SKM-1 (cell line): ENCODE measurements around the gene BBS9.
"Not testable (repeated sequence)": the region's sequence is repeated elsewhere in the genome, so short reads cannot be mapped to it uniquely, and the experiment has no call there.

Experiments used
- DNase-seq: peaks from one replicate; lab custom pipeline; 2025; ENCODE audit not compliant: unreplicated experiment; lab: John Stamatoyannopoulos, UW

Gene BBS9

DNA sequence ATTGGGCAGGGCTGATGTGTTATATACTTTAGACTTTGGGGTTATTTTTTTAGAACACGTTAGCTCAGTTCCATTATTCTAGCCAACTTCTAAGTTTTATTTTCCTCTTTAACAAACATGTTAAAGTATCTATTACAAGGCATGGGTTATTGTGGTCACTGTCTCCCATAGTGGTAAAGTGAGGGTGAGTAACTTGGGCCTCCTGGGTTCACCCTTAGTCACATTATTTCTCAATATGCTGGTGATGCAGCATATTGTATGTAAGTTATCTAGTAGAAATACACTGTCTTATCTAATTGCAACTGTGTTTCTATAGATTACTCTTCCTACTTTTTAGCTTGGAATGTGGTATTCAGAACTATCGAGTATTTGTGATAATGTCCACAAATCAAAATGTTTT is 65.9 kb downstream of the BBS9 start:
- no peak for DNase-seq

DNA sequence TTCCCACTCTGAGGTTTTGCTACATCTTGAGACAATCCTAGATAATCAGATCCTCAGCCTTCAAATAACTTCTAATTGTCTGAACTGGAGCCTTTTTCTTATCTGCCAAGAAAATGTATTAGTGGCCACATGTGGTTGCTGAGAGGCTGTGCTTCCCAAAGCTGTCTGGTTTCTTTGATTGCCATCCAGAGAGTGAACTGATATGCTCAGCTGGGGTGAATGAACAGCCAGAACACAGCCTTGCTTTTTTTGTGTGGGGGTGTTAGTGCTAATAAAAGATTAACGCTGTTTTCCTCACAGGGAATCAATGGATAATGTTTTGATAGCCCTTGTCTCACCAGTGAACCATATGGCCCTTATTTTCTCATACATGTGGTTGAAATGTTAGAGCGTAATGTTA is 66.9 kb downstream of the BBS9 start:
- no peak for DNase-seq

DNA sequence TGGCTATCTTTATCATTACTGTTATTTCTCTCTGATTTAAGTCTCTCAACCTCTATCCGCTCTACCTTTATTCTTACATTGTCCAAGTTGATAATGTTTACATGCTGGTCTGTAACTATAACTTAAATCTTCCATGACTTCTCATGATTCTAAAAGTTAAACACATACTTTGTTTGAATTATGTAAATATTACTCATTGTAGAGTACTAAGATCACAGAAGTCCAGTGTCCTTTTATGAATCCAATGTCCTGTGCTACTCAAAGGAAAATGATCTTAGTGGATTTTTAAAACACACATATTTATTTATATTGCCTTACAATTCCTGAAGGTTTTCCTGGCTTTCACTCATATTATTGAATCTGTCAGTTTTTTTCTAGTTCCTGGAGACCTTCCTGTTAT is 70.9 kb downstream of the BBS9 start:
- no peak for DNase-seq

DNA sequence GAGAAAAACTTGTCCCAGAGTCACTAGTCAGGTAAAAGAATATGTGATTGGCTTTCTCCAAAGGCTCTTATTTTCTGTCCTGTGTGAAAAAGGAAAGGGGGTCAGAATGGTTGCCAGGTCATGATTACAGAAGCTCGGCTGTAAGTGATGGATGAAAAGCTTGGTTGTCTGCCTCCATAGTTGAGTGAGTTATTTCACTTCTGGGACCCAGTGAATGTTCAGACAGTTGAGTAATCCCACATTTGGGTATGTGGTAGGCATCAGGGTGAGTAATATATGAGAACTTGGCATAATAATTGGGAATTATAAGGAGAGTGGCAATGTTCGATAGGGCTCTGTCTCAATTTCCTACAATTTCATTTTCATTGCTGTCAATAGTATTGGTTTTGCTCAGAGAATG is 72.5 kb downstream of the BBS9 start:
- DNase-seq = no peak

DNA sequence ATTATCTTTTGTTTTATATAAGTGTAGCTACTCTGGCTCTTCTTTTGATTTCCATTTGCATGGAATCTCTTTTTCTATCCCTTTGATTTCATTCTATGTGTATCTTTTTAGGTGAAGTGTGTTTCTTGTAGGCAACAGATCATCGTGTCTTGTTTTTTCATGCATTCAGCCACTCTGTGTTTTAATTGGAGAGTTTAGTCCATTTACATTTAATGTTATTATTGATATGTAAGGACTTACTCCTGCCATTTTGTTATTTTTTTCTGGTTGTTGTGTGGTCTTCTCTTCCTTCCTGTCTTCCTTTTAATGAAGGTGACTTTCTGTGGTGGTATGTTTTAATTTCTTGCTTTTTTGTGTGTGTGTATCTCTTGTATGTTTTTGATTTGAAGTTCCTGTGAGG is 81.6 kb downstream of the BBS9 start:
- no peak for DNase-seq

DNA sequence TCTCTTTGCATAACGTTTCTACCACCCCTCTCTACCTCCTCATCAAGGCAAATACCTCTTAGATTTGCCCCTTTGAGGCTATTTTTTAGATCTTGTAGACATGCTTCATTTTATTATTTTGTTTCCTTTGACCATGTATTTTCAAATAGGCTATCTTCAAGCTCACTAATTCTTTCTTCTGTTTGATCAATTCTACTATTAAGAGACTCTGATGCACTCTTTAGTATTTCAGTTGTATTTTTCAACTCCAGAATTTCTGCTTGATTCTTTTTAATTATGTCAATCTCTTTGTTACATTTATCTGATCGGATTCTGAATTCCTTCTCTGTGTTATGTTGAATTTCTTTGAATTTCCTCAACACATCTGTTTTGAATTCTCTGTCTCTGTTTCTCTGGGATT is 82.8 kb downstream of the BBS9 start:
- no peak for DNase-seq

DNA sequence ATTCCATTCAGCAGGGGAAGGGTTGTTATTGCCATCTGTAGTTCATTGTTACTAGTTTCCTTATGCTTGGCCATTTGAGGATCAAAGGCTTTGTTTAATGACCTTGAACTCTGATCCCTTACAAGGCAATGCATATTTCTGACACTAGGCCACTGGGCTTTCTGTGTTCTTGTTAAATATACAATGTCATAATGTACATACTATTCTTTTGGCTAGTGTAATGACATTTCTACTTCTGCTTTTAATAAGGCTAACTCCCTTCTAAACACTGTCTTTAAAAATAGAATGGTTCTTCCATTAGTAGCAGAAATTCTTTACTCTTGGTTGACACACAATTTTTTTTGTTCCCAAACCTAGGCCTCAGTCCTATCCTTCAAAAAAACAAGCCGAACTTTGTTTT is 86.6 kb downstream of the BBS9 start:
- DNase-seq = no peak

DNA sequence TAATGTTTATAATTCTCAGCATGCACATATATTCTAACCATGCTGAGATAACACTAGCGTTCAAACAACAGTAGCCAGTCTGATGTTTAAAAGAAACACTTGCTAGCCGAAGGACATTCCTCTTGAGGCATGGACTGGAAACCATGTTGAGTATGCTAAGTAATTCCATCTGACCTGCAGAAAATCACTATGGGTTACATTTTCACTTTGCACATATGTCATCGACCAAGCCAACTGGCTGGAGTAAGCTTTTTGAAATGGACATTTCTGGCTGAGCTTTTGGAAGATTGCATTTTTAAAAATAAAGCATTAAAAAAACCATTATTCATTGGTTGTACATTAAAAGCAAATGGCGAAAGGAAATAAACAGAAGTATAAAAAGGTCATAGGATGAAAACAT is 88.2 kb downstream of the BBS9 start:
- no peak for DNase-seq

DNA sequence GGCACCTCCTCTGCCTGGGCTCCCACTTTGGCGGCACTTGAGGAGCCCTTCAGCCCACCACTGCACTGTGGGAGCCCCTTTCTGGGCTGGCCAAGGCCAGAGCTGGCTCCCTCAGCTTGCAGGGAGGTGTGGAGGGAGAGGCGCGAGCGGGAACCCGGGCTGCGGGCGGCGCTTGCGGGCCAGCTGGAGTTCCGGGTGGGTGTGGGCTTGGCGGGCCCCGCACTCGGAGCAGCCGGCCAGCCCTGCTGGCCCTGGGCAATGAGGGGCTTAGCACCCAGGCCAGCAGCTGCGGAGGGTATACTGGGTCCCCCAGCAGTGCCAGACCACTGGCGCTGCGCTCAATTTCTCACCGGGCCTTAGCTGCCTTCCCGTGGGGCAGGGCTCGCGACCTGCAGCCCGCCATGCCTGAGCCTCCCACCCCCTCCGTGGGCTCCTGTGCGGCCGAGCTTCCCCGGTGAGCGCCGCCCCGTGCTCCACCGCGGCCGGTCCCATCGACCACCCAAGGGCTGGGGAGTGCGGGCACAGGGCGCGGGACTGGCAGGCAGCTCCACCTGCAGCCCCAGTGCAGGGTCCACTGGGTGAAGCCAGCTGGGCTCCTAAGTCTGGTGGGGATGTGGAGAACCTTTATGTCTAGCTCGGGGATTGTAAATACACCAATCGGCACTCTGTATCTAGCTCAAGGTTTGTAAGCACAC is 89.6 kb downstream of the BBS9 start:
- not testable (repeated sequence) for DNase-seq

DNA sequence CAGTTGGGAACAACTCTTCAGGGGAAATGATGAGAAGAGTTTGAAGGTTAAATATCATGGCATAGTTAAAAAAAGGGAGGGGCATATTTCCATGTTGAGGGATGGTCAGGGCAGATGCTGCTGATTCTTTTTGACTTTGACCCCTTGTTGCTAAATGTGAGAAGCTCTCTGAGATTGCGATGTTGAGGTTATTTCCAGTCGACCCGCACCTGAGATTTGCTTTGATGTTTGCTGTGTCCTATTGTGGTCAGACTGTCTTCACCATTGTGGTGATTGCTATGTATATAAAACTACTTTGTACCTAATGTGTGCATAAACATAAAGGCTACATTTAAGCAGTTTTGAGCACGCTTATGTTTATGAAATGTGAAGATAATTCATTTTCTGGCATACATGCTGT is 90.9 kb downstream of the BBS9 start:
- DNase-seq = no peak

DNA sequence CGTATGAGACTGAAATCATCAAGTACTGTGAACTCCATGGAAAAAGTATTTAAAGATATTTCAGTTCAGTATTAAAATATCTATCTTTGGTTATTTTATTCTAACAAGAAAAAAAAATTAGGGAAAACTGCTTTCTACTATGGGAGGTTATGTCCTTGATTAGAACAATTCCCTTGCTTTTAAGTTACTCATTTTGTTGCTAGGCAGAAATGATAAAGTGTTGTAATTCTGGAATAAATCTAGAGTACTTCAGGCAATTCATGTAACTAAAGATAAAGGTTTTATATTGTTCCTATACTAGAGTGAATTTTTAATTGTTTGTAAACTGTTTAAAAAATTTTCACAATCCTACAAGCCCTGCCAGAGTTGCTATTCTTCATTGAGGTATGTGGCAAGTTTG is 92.0 kb downstream of the BBS9 start:
- DNase-seq = no peak

DNA sequence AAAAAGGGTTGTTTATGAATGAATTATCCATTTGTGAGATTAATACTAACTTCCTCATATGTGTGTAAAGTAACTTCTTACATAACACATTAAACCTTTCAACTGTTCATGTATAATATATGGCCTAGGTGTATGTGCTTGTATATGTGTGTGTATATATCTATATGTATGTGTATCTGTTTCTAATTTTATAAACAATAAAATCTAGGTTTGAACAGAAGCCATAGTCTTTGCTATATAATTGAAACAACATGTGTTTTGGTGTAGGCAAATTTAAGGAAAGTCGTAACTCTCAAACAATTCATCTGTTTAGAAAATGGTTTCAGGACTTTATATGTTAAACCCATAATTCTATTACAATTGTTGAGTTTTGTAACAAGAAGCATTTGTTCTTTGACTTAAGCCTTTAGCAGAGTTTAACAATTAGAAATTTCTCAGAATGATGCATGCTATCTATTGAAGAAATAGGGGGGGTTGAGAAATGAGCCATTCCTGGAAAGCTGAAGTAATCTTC is 103.3 kb downstream of the BBS9 start:
- DNase-seq = no peak

DNA sequence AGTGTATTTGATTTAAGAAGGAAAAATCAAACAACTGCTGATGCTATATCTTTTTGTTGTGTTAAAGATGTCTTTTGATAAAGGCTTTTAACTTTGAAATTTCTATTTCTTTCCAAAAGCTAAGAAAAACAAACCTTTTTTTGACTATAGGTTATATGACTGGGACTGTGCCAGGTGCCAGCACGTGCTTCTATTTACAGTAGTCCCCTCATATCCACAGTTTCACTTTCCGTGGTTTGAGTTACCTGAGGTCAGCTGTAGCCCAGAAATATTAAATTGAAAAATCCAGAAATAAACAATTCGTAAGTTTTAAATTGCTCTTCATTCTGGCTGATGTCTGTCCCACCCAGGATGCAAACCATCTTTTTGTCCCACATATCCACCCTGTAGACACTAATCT is 104.3 kb downstream of the BBS9 start:
- DNase-seq = no peak

DNA sequence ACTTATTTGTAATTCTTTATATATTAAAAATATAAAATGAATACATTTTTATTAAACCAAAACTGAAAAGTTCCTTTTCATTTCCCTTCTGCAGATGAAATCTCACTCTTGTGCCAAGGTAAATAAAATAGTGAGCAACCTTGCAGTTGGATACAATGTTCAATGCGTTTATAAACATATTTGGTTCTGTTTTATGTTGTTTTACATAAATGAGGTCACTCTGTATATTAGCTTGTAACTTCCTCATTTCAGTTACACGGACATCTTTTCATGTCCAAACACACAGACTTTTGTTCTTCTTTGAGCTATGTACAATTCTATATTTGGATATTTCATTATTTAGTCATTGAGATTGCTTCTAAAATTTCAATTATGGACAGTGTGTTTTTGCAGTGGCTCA is 107.7 kb downstream of the BBS9 start:
- DNase-seq = no peak

DNA sequence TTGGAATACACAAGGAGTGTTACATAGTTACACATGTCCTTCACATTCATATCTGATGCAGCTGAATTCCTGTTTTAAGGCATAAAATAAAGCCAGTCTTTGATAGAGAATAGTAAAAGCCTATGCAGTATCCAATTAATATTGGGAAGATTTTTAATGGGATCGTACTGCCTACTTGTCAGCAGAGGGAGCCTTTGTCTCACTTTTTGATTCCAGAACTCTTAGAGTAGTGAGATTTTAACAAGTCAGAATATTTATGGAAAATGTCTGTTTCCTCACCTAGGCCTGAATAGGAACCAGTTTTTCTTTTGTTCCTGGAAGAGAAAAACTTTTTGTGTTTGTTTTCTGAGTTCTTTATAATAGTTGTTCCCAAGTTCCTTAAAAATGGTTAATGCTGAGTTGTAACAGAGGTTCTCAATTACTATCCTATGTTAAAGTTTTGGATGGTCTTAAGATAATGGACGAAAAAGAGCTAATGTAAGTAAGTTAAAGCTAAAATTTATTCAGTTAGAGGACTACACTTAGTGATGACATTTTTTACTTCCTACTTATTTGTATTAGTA is 114.0 kb downstream of the BBS9 start:
- peak; percentile 28 for DNase-seq

DNA sequence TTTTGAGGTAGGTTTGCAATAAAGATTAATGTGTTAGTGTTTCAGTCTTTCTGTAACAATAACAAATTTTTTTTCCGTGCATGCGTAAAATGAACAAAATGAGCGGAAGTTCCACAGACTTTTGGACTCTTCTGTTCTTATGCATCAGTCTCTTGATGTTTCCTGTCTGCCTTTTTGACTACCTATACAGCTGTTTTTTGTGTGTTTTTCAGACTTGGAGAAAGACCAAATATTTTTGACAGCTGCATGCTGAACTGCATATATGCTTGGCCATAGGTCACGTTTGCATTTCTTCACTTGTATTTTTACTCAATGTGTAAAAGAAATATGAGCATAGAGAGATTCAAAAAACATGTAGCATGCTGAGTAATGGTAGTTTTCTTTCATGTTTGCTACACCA is 119.3 kb downstream of the BBS9 start:
- DNase-seq = no peak

DNA sequence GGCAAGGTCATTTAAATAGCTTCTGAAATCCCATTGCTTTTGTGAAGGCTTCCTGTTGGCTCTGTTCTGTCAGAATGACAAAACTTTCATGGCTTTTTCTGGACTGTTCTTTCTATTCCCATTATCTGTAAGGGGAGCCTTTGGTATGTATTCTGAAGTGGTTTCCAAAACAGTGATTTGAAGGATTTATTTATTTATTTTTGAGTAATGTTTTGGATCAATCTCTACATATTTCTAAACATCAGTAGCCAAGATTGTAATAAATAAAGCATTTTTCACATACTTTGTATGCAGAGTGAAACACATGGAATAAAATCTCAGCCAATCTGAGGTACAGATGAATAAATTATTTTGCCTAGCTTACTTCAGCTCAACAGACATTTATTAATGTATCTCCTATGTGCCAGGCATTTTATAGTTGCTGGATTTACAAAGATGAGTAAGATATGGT is 121.1 kb downstream of the BBS9 start:
- no peak for DNase-seq

DNA sequence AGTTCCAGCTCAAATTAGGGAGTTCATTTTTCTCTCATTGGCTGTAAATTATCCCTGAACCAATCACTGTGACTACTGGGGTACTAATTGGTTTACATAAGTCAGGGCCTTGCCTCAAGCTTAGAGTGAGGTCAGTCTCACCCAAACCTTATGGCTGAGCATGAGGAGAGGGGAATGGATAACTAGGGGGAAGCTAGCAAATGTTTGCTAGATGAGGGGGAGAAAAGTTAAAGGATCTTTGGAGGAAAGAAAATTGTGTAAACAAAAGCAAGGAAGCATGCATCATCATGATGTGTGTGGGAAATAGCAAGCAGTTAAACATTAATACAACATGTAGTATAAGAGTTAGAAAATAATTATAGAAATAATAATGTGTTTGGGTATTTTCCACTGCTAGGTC is 121.9 kb downstream of the BBS9 start:
- DNase-seq = no peak

DNA sequence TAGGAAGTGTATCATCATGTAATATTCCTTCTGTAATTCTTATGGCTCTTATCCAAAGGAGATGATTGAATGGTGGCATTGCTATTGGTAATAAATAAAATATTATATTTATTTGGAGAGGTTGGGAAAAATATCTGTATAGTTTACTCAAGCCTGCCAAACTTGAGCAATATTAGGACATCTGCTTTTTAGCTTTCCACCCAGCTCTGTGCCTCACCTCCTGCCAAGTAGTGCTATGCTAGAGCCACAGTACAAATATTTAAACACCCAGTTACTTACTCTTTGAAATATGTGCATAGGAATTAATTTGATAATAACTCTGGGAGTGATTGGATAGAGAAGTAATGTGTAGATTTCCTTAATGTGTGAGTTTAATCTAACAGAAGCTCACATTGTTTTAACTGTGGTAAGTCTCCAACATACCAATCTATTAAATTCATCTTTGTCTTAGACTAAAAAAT is 129.2 kb downstream of the BBS9 start:
- DNase-seq = no peak

DNA sequence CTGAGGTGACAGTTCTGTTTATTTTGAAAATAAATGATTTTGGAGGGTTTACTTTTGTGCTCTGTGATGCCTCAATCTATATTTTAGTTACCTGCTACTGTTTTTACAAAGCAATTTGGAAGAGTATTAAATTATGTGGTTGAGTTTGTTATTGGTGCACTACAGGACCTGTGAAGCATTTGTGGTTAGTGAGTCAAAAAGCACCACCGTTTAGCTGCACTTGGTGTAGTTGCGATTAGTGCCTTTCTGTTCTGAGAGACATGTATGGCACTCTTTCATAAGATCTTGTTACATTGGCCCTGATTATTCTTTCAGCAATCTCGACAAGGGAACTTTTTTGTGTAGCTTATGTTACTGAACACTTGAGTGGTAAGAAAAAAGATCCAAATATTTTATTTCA is 132.2 kb downstream of the BBS9 start:
- no peak for DNase-seq

DNA sequence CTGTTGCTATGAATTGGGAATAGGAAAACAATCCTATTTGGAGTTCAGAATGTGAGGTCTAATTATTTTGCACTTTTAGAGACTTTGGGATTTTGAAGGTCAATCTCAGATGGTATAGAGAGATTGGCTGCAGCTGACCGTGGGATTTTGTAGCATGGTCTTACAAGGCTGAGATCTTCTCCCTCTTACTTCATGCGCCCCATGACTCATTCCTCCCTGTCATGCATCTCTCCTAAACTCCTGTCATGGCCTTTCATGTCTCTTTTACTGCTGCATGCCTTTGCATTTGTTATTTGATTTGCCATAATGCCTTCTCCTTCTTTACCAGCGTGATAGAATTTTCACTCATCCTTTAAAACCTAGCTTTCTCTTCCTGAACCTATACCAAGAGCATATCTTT is 133.1 kb downstream of the BBS9 start:
- DNase-seq = no peak

DNA sequence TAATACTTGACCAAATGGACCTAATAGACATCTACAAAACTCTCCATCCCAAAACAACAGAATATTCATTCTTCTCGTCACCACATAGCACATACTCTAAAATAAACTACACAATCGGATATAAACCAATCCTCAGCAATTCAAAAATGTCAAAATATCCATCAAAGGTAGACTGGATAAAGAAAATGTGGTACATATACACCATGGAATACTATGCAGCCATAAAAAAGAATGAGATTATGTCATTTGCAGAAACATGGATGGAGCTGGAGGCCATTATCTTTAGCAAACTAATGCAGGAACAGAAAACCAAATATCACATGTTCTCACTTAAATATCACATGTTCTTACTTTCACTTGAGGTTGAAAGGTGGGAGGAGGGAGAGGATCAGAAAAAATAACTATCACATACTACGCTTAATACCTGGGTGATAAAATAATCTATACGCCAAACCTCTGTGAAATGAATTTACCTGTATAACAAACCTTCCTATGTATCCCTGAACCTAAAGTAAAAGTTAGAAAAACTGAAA is 142.5 kb downstream of the BBS9 start:
- DNase-seq = not testable (repeated sequence)

DNA sequence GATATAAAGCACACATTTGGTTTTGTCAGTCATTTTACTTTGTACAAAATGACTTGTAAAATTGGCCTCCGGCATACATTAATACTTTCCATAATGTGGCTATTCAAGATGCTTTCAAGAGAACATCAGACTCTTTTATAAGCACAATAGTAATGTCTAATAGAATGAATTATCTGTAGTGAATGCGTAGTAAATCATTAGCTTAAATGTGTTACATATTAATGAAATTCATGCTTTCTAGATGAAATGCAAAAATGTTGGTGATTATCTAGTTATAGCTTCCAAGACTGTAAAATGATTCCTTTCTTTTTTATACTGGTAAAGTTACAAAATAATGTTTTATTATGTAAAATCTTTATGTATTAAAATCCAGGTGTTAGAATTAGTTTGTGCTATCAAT is 144.0 kb downstream of the BBS9 start:
- DNase-seq = no peak
